WTC11 (cell line): ENCODE data around the gene LRP3. TPM values are rescaled to one million over a fixed set of nuclear protein-coding genes. Genes with fewer than 3 reads are reported as not detected.

Experiments used
- ATAC-seq: fragments of 200-7000 bp; cut with Tn5 transposase; 2 replicates; pipeline ENCODE4 v1.10.0; 2021; ENCODE audit warnings: mild to moderate bottlenecking, moderate library complexity
- CTCF ChIA-PET: fragments of 300-600 bp; sonication (Branson Sonifier 250); formaldehyde crosslinking; loops from one replicate; lab custom pipeline; 2021; ENCODE audit warnings: antibody characterized with exemption; lab: Charles Lee
- POLR2A ChIA-PET: fragments of 350-600 bp; sonication (Branson Sonifier 250); formaldehyde crosslinking; loops from one replicate; lab custom pipeline; 2021; ENCODE audit warnings: antibody characterized with exemption; lab: Charles Lee
- DNase-seq: peaks from one replicate; pipeline ENCODE4 v3.0.0; 2021; ENCODE audit warnings: low spot score
- H3K27ac Mint-ChIP-seq: 2 replicates; pipeline ENCODE4 v1.8.0; 2021; ENCODE audit warnings: mixed read lengths
- H3K27me3 Mint-ChIP-seq: 2 replicates; pipeline ENCODE4 v1.8.0; 2021; ENCODE audit warnings: low read depth, mild to moderate bottlenecking, moderate library complexity, mixed read lengths
- H3K36me3 Mint-ChIP-seq: 2 replicates; pipeline ENCODE4 v1.8.0; 2021; ENCODE audit warnings: mixed read lengths
- H3K4me1 Mint-ChIP-seq: 2 replicates; pipeline ENCODE4 v1.8.0; 2022; ENCODE audit warnings: mixed read lengths
- H3K4me3 Mint-ChIP-seq: 2 replicates; pipeline ENCODE4 v1.8.0; 2021; ENCODE audit warnings: mild to moderate bottlenecking, moderate library complexity, mixed read lengths
- H3K9me3 Mint-ChIP-seq: 2 replicates; pipeline ENCODE4 v1.8.0; 2021; ENCODE audit warnings: mixed read lengths
- CBFB ChIP-seq: sonication (generic); formaldehyde crosslinking; IDR thresholded peaks from 2 replicates; pipeline ENCODE4 v1.8.1; 2022; ENCODE audit warnings: mild to moderate bottlenecking, low read depth, missing genetic modification reagents
- CDX4 ChIP-seq: fragments of 250-450 bp; sonication (Bioruptor Pico); IDR thresholded peaks from 2 replicates; pipeline ENCODE4 v1.9.0; 2021; ENCODE audit warnings: moderate library complexity, mild to moderate bottlenecking, inconsistent platforms, borderline replicate concordance
- ERG ChIP-seq: fragments of 250-450 bp; sonication (Bioruptor Pico); IDR thresholded peaks from 2 replicates; pipeline ENCODE4 v1.8.0; 2021; ENCODE audit warnings: mild to moderate bottlenecking
- ESRRA ChIP-seq: sonication (generic); formaldehyde crosslinking; IDR thresholded peaks from 2 replicates; pipeline ENCODE4 v1.8.1; 2022; ENCODE audit warnings: mild to moderate bottlenecking, missing genetic modification reagents, borderline replicate concordance
- ETV6 ChIP-seq: sonication (generic); formaldehyde crosslinking; IDR thresholded peaks from 2 replicates; pipeline ENCODE4 v1.8.1; 2022; ENCODE audit warnings: mild to moderate bottlenecking, missing genetic modification reagents
- FOXJ3 ChIP-seq: sonication (generic); formaldehyde crosslinking; IDR thresholded peaks from 2 replicates; pipeline ENCODE4 v1.9.0; 2021; ENCODE audit warnings: missing genetic modification reagents, mild to moderate bottlenecking, borderline replicate concordance
- GTF2I ChIP-seq: fragments of 250-450 bp; sonication (Bioruptor Pico); conservative IDR thresholded peaks from 2 replicates; pipeline ENCODE4 v1.4.0; 2021; ENCODE audit warnings: mild to moderate bottlenecking
- NR2C2 ChIP-seq: sonication (generic); formaldehyde crosslinking; IDR thresholded peaks from 2 replicates; pipeline ENCODE4 v1.8.0; 2022; ENCODE audit warnings: mild to moderate bottlenecking, missing genetic modification reagents
- TEAD4 ChIP-seq: sonication (generic); formaldehyde crosslinking; IDR thresholded peaks from 2 replicates; pipeline ENCODE4 v1.8.0; 2022; ENCODE audit warnings: mild to moderate bottlenecking, missing genetic modification reagents
- TP53 ChIP-seq: sonication (generic); formaldehyde crosslinking; IDR thresholded peaks from 2 replicates; pipeline ENCODE4 v1.8.1; 2023; ENCODE audit warnings: mild to moderate bottlenecking, missing genetic modification reagents
- USF2 ChIP-seq: sonication (generic); formaldehyde crosslinking; IDR thresholded peaks from 2 replicates; pipeline ENCODE4 v1.8.1; 2023; ENCODE audit warnings: mild to moderate bottlenecking, missing genetic modification reagents, moderate library complexity
- ZBTB21 ChIP-seq: sonication (generic); formaldehyde crosslinking; IDR thresholded peaks from 2 replicates; pipeline ENCODE4 v1.8.1; 2023; ENCODE audit warnings: mild to moderate bottlenecking, missing genetic modification reagents, borderline replicate concordance
- ZMAT4 ChIP-seq: fragments of 250-450 bp; sonication (Bioruptor Pico); IDR thresholded peaks from 2 replicates; pipeline ENCODE4 v1.9.0; 2021; ENCODE audit warnings: mild to moderate bottlenecking
- ZNF512 ChIP-seq: sonication (generic); formaldehyde crosslinking; IDR thresholded peaks from 2 replicates; pipeline ENCODE4 v1.8.1; 2022; ENCODE audit warnings: missing genetic modification reagents, borderline replicate concordance
- ZNF671 ChIP-seq: fragments of 250-450 bp; sonication (Bioruptor Pico); IDR thresholded peaks from 2 replicates; pipeline ENCODE4 v1.8.0; 2021; ENCODE audit warnings: mild to moderate bottlenecking
- total RNA-seq: library from RNA; stranded (reverse); gene quantifications from 3 replicates; pipeline ENCODE4 v1.2.3, GENCODE V29; 2021
- TF ChIP-seq, protein P1 (sequence below): fragments of 250-450 bp; sonication (Bioruptor Pico); IDR thresholded peaks from 2 replicates; pipeline ENCODE4 v1.9.0; 2021; ENCODE audit warnings: mild to moderate bottlenecking, borderline replicate concordance

LRP3 gene
- total RNA-seq, 1 experiment from 2014 or later: 47.0 TPM

GRCh38 chr19:33226550-33227241, 32.6 kb downstream of the LRP3 start (continued):
- TF ChIP-seq ESRRA (CRISPR knock-in tag) (no peak), CDX4 (CRISPR knock-in tag) (no peak), GTF2I (no peak)

GRCh38 chr19:33227242-33227650, 33.1 kb downstream of the LRP3 start:
- DNase-seq (no peak), ATAC-seq (peak; percentile 36)
- Mint-ChIP-seq H3K9me3 (peaks cover 18% of the 10 kb centered on the region), H3K36me3 (peaks cover 15% of the 10 kb centered on the region), H3K27ac (no peak overlapping the region), H3K4me1 (peaks cover 13% of the 10 kb centered on the region), H3K4me3 (peak overlapping the region; percentile 75), H3K27me3 (peaks cover 61% of the 10 kb centered on the region)
- CTCF ChIA-PET: interaction anchor here (0.6 to 3.1 kb wide), 16 partner anchors 9 to 550 kb away, joined by 3 to 27 read pairs (median 4); partner anchors contain the start of gene CEBPG
- POLR2A ChIA-PET: interaction anchor here (0.6 to 1.0 kb wide), 5 partner anchors 9 to 570 kb away, joined by 3 read pairs; partner anchors contain the start of genes CEBPA and KCTD15
- TF ChIP-seq, protein P1, sequence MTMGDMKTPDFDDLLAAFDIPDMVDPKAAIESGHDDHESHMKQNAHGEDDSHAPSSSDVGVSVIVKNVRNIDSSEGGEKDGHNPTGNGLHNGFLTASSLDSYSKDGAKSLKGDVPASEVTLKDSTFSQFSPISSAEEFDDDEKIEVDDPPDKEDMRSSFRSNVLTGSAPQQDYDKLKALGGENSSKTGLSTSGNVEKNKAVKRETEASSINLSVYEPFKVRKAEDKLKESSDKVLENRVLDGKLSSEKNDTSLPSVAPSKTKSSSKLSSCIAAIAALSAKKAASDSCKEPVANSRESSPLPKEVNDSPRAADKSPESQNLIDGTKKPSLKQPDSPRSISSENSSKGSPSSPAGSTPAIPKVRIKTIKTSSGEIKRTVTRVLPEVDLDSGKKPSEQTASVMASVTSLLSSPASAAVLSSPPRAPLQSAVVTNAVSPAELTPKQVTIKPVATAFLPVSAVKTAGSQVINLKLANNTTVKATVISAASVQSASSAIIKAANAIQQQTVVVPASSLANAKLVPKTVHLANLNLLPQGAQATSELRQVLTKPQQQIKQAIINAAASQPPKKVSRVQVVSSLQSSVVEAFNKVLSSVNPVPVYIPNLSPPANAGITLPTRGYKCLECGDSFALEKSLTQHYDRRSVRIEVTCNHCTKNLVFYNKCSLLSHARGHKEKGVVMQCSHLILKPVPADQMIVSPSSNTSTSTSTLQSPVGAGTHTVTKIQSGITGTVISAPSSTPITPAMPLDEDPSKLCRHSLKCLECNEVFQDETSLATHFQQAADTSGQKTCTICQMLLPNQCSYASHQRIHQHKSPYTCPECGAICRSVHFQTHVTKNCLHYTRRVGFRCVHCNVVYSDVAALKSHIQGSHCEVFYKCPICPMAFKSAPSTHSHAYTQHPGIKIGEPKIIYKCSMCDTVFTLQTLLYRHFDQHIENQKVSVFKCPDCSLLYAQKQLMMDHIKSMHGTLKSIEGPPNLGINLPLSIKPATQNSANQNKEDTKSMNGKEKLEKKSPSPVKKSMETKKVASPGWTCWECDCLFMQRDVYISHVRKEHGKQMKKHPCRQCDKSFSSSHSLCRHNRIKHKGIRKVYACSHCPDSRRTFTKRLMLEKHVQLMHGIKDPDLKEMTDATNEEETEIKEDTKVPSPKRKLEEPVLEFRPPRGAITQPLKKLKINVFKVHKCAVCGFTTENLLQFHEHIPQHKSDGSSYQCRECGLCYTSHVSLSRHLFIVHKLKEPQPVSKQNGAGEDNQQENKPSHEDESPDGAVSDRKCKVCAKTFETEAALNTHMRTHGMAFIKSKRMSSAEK (CRISPR knock-in tag): no peak
- TF ChIP-seq NR2C2 (no peak), ZNF512 (CRISPR knock-in tag) (no peak), ZMAT4 (CRISPR knock-in tag) (no peak), CDX4 (CRISPR knock-in tag) (no peak), ERG (0 out of 2 replicates have a peak, but pooled peaks have one; percentile 35), FOXJ3 (CRISPR knock-in tag) (no peak), TEAD4 (peak; percentile 55; the same call in 1 of the 2 replicates)

DNA sequence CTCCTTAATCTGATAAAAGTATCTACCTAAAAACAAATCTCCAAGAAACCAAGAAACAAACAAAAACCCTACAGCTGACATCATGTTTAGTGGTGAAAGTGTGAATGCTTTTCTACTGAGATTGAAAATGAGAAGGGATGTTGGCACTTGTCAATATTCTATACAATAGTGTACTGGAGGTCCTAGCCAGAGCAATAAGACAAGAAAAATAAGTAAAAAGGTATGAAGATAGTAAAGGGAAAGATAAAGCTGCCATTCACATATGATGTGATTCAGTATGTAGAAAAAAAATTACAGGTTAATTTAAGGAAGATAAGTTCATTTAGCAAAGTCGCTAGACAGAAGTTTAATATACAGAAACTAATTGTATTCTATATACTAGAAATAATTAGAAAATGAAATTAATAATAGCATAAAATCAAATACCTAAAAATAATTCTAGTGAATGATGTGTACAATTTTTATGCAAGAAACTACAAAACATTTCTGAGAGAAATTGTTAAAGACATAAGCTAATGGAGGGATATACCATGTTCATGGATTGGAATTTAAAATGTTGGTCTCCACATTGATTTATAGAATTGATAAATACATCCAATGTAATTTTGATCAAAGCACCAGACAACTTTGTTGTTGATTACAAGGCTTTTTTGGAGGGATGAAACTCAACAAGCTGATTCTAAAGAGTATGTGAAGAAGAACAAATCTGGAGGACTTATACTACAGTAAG, 33.9 kb downstream of the LRP3 start:
- TF ChIP-seq TEAD4 (no peak), ZBTB21 (no peak), ETV6 (CRISPR knock-in tag) (no peak), CBFB (CRISPR knock-in tag) (no peak), TP53 (CRISPR knock-in tag) (no peak), USF2 (no peak), ZNF671 (CRISPR knock-in tag) (no peak)
- H3K36me3 Mint-ChIP-seq: peaks cover 15% of the 10 kb centered on the region
- H3K4me3 Mint-ChIP-seq: peak overlapping the region; percentile 75
- peaks cover 18% of the 10 kb centered on the region for H3K9me3 Mint-ChIP-seq
- DNase-seq (no peak), ATAC-seq (no peak)
- H3K4me1 Mint-ChIP-seq: peaks cover 13% of the 10 kb centered on the region
- ChIA-PET CTCF (interaction anchor here (0.6 to 3.1 kb wide), 8 partner anchors 13 to 550 kb away, joined by 3 to 27 read pairs (median 5); partner anchors contain the start of gene CEBPG), POLR2A (no interaction called here)
- H3K27me3 Mint-ChIP-seq: peaks cover 56% of the 10 kb centered on the region
- no peak overlapping the region for H3K27ac Mint-ChIP-seq
